K562 (cell line): ENCODE measurements around the gene SLC39A13. TPM values are rescaled to one million over a fixed set of nuclear protein-coding genes. Genes with fewer than 3 reads are reported as not detected.

Experiments
- ATAC-seq: fragments of 200-7000 bp; cut with Tn5 transposase; 3 replicates; pipeline ENCODE4 v1.9.1; 2020; ENCODE audit warnings: moderate library complexity
- BruUV-seq: library from RNA; stranded (reverse); fragments of 400-500 nt; replicated peaks from 2 replicates; lab custom pipeline; 2021; lab: Mats Ljungman, UMichigan
- CTCF ChIA-PET: fragments of 300-600 bp; formaldehyde crosslinking; extraction: SDS; loops from one replicate; lab custom pipeline; 2021; ENCODE audit warnings: low intra/inter-chr PET ratio; lab: Yijun Ruan, JAX
- POLR2A ChIA-PET: fragments of 300-600, 350-650 bp; sonication (Branson Sonifier 250); formaldehyde crosslinking; extraction: SDS; loops from one replicate; lab custom pipeline; 2021; ENCODE audit warnings: antibody characterized with exemption, inconsistent platforms; lab: Yijun Ruan, JAX
- DNase-seq, 4 experiments: peaks; one replicate each; pipeline versions ENCODE4 v3.0.0 to v3.0.0-alpha.2; 2011 to 2018; ENCODE audit warnings: low spot score in 3 of 4, mixed read lengths in 3 of 4; ENCODE audit errors: extremely low read depth in 1 of 4
- FAIRE-seq: peaks from 2 replicates; lab custom pipeline; 2011; peaks lifted over from hg19 to GRCh38; lab: Jason Lieb, UNC
- H2AFZ ChIP-seq: 2 replicates; pipeline ENCODE4 v1.6.0; 2011; ENCODE audit warnings: low read depth, low read length, control low read depth, inconsistent platforms
- H3K27ac ChIP-seq: fragments of 200-600 bp; 3 replicates; pipeline ENCODE4 v1.8.0; 2011; ENCODE audit warnings: low read depth, mild to moderate bottlenecking, control low read depth, inconsistent platforms, low read length, moderate library complexity, mixed read lengths; ENCODE audit errors: extremely low read depth
- H3K27me3 ChIP-seq, 2 experiments: fragments of 300-600 bp in 1 of 2; 2 replicates in 1 of 2; 3 replicates in 1 of 2; pipeline versions ENCODE4 v1.6.0 to v1.8.0; 2011; ENCODE audit warnings: inconsistent platforms in 2 of 2, low read length in 2 of 2, mild to moderate bottlenecking in 1 of 2, mixed read lengths in 1 of 2, moderate library complexity in 1 of 2; ENCODE audit not compliant: control insufficient read depth in 2 of 2, insufficient read depth in 2 of 2
- H3K36me3 ChIP-seq: fragments of 300-600 bp; 3 replicates; pipeline ENCODE4 v1.8.0; 2011; ENCODE audit warnings: mild to moderate bottlenecking, low read length, inconsistent platforms; ENCODE audit not compliant: control insufficient read depth, insufficient read depth
- H3K4me1 ChIP-seq, 2 experiments: fragments of 200-600 bp in 1 of 2; replicated peaks in 1 of 2; 2 replicates in 1 of 2; 3 replicates in 1 of 2; pipeline versions ENCODE4 v1.5.1 to v1.8.0; 2011; ENCODE audit warnings: inconsistent platforms in 2 of 2, low read length in 2 of 2, mild to moderate bottlenecking in 1 of 2, mixed read lengths in 1 of 2, moderate library complexity in 1 of 2; ENCODE audit not compliant: control insufficient read depth in 2 of 2, insufficient read depth in 2 of 2
- H3K4me2 ChIP-seq: 2 replicates; pipeline ENCODE4 v1.6.1; 2011; ENCODE audit warnings: low read length, control low read depth, inconsistent platforms, mixed read lengths; ENCODE audit not compliant: insufficient read depth
- H3K4me3 ChIP-seq: fragments of 200-600 bp; sonication (generic), shearing (Covaris generic); 2 replicates; pipeline ENCODE4 v1.5.1; 2016; ENCODE audit warnings: control low read depth, inconsistent platforms
- H3K79me2 ChIP-seq: fragments of 200-600 bp; 3 replicates; pipeline ENCODE4 v1.8.0; 2011; ENCODE audit warnings: low read length, inconsistent platforms; ENCODE audit not compliant: control insufficient read depth, insufficient read depth
- H3K9ac ChIP-seq, 2 experiments: 2 replicates each; pipeline versions ENCODE4 v1.6.0 to v1.6.1; 2011; ENCODE audit warnings: low read depth in 2 of 2, low read length in 2 of 2, control low read depth in 1 of 2, inconsistent platforms in 1 of 2, mild to moderate bottlenecking in 1 of 2, mixed read lengths in 1 of 2; ENCODE audit not compliant: insufficient read depth in 1 of 2
- H3K9me1 ChIP-seq: one replicate; pipeline ENCODE4 v1.6.0; 2011; ENCODE audit warnings: inconsistent platforms, mild to moderate bottlenecking, low read length, moderate library complexity; ENCODE audit not compliant: control insufficient read depth, insufficient read depth
- H3K9me3 ChIP-seq: replicated peaks from 2 replicates; pipeline ENCODE4 v1.5.1; 2011; ENCODE audit warnings: low read depth, low read length, inconsistent platforms; ENCODE audit not compliant: control insufficient read depth, insufficient read depth
- H4K20me1 ChIP-seq: replicated peaks from 2 replicates; pipeline ENCODE4 v1.6.1; 2011; ENCODE audit warnings: low read length, inconsistent platforms, mixed read lengths; ENCODE audit not compliant: control insufficient read depth, insufficient read depth
- ADNP ChIP-seq: fragments of 200-800 bp; sonication (Bioruptor generic); IDR thresholded peaks from 2 replicates; pipeline ENCODE4 v1.6.1; 2016; ENCODE audit warnings: missing genetic modification characterization, missing compliant biosample characterization
- ASH1L ChIP-seq: fragments of 450-650 bp; IDR thresholded peaks from 2 replicates; pipeline ENCODE4 v1.6.1; 2018; ENCODE audit warnings: borderline replicate concordance, mild to moderate bottlenecking, low read depth; ENCODE audit not compliant: partially characterized antibody
- ELF2 ChIP-seq: fragments of 250-450 bp; sonication (Bioruptor Pico); IDR thresholded peaks from 2 replicates; pipeline ENCODE4 v1.5.0; 2021; ENCODE audit warnings: mild to moderate bottlenecking
- ETV1 ChIP-seq: fragments of 450-650 bp; conservative IDR thresholded peaks from 2 replicates; pipeline ENCODE4 v1.6.1; 2016; ENCODE audit warnings: missing genetic modification characterization, control low read depth, low read depth, missing compliant biosample characterization
- FOXM1 ChIP-seq, 2 experiments: fragments of 450-650 bp in 1 of 2; sonication (generic) in 1 of 2; formaldehyde crosslinking in 1 of 2; IDR thresholded peaks; 2 replicates each; pipeline versions ENCODE4 v1.6.1 to v1.9.0; 2017 to 2022; ENCODE audit warnings: low read depth in 2 of 2, mild to moderate bottlenecking in 2 of 2, missing genetic modification reagents in 1 of 2, moderate library complexity in 1 of 2
- FOXP1 ChIP-seq: sonication (generic); formaldehyde crosslinking; IDR thresholded peaks from 2 replicates; pipeline ENCODE4 v1.8.0; 2022; ENCODE audit warnings: mild to moderate bottlenecking, missing genetic modification reagents
- HDAC1 ChIP-seq, 2 experiments: fragments of 450-650 bp; IDR thresholded peaks; 2 replicates each; pipeline ENCODE4 v1.6.1; 2016 to 2017; ENCODE audit warnings: inconsistent platforms in 1 of 2, mild to moderate bottlenecking in 1 of 2, moderate library complexity in 1 of 2
- HMG20B ChIP-seq: fragments of 250-450 bp; sonication (Bioruptor Pico); IDR thresholded peaks from 2 replicates; pipeline ENCODE4 v1.5.0; 2021; ENCODE audit warnings: mild to moderate bottlenecking
- ILK ChIP-seq: fragments of 450-650 bp; IDR thresholded peaks from 2 replicates; pipeline ENCODE4 v1.6.1; 2016; ENCODE audit warnings: missing genetic modification characterization, low read depth, mild to moderate bottlenecking, missing compliant biosample characterization, moderate library complexity, borderline replicate concordance
- MTA3 ChIP-seq: fragments of 450-650 bp; formaldehyde crosslinking; IDR thresholded peaks from 2 replicates; pipeline ENCODE4 v1.6.1; 2017; ENCODE audit warnings: mild to moderate bottlenecking, borderline replicate concordance
- MXD1 ChIP-seq: fragments of 250-450 bp; sonication (Bioruptor Pico); IDR thresholded peaks from 2 replicates; pipeline ENCODE4 v1.8.0; 2021; ENCODE audit warnings: borderline replicate concordance, mild to moderate bottlenecking, moderate library complexity; ENCODE audit not compliant: poor library complexity, severe bottlenecking
- MYBL2 ChIP-seq, 2 experiments: fragments of 450-650 bp in 1 of 2; sonication (generic) in 1 of 2; formaldehyde crosslinking in 1 of 2; IDR thresholded peaks; 2 replicates each; pipeline versions ENCODE4 v1.6.1 to v1.8.1; 2017 to 2022; ENCODE audit warnings: borderline replicate concordance in 1 of 2, inconsistent platforms in 1 of 2, low read depth in 1 of 2, mild to moderate bottlenecking in 1 of 2, missing genetic modification reagents in 1 of 2, moderate library complexity in 1 of 2
- NEUROD1 ChIP-seq: fragments of 150-350 bp; IDR thresholded peaks from 2 replicates; pipeline ENCODE4 v1.6.1; 2014; ENCODE audit warnings: borderline replicate concordance, low read length, low read depth; ENCODE audit not compliant: partially characterized antibody
- POLR2G ChIP-seq: fragments of 200-400 bp; formaldehyde crosslinking; IDR thresholded peaks from 2 replicates; pipeline ENCODE4 v1.6.1; 2017; ENCODE audit warnings: low read depth, mild to moderate bottlenecking, antibody characterized with exemption, low read length, moderate library complexity
- RB1 ChIP-seq: fragments of 450-650 bp; IDR thresholded peaks from 2 replicates; pipeline ENCODE4 v1.6.1; 2017; ENCODE audit warnings: low read depth, mild to moderate bottlenecking
- SRSF9 ChIP-seq: fragments of 200-400 bp; formaldehyde crosslinking; IDR thresholded peaks from 2 replicates; pipeline ENCODE4 v1.6.1; 2017; ENCODE audit warnings: low read depth, low read length, borderline replicate concordance
- ZNF184 ChIP-seq: sonication (generic); formaldehyde crosslinking; IDR thresholded peaks from 2 replicates; pipeline ENCODE4 v1.5.0; 2020; ENCODE audit warnings: missing genetic modification reagents
- ZNF197 ChIP-seq: fragments of 200-800 bp; sonication (Bioruptor generic); IDR thresholded peaks from 2 replicates; pipeline ENCODE4 v1.6.1; 2016; ENCODE audit warnings: low read depth, missing genetic modification characterization, missing compliant biosample characterization
- ZNF431 ChIP-seq: sonication (generic); formaldehyde crosslinking; IDR thresholded peaks from 2 replicates; pipeline ENCODE4 v1.8.0; 2022; ENCODE audit warnings: mild to moderate bottlenecking, missing genetic modification reagents
- WGBS: fragments of 100-300 bp; shearing (Covaris generic); methylation state at CpG from one replicate; pipeline ENCODE4 v1.1.6; 2016; ENCODE audit warnings: low coverage, mixed read lengths; ENCODE audit not compliant: insufficient coverage; ENCODE audit errors: missing lambda C conversion rate; 5-methylcytosine and 5-hydroxymethylcytosine counted together
- in situ Hi-C: fragments of 300-500 bp; cut with MboI; formaldehyde crosslinking; loops from 4 replicates; pipeline ENCODE4 v1.15.0; 2018; ENCODE audit warnings: inconsistent platforms, mixed read lengths
- intact Hi-C: fragments of 100-400 bp; cut with micrococcal nuclease; formaldehyde crosslinking; loops from 2 replicates; pipeline ENCODE4 v1.14.2; 2022
- polyA plus RNA-seq, 8 experiments: library from polyadenylated mRNA; depleted of rRNA in 4 of 8; stranded (reverse) in 5 of 8; unstranded in 3 of 8; fragments of >200 nt; fragmentation: Nextera tagmentation in 2 of 8; fragmentation: Illumina TruSeq in 1 of 8; extraction: Ambion mirVana in 2 of 8; extraction: Trizol in 1 of 8; gene quantifications; 2 replicates each; pipeline versions ENCODE4 v1.2.1 to v1.2.3, GENCODE V29; 2011 to 2014; ENCODE audit warnings: inconsistent platforms in 1 of 8, missing spikeins in 1 of 8
- total RNA-seq, 7 experiments: library from RNA; depleted of rRNA in 6 of 7; stranded (reverse); fragments of >200 nt in 6 of 7; fragmentation: Illumina TruSeq in 2 of 7; extraction: Trizol in 2 of 7; gene quantifications; 2 replicates each; pipeline versions ENCODE4 v1.2.1 to v1.2.3, GENCODE V29; 2011 to 2021; ENCODE audit warnings: low replicate concordance in 1 of 7
- TF ChIP-seq, protein P1 (sequence below): fragments of 450-650 bp; formaldehyde crosslinking; IDR thresholded peaks from 2 replicates; pipeline ENCODE4 v1.4.0; 2020; ENCODE audit warnings: mild to moderate bottlenecking, moderate library complexity

Gene SLC39A13
- total and polyA plus RNA-seq, 9 of the 15 experiments (the other 6 are each of a cell fraction or from before 2014, with no cell fraction given), result 0.17 to 15.9 (median 3.2) TPM

- H3K36me3 ChIP-seq, result peaks cover 35% of the 10 kb centered on the region
- intact Hi-C loops (no loop called here), in situ Hi-C loops (no loop called here)
- 65% methylated on average over 11 of the region's 13 CpGs for whole genome bisulfite sequencing
- no peaks in the 10 kb centered on the region for H3K27me3 ChIP-seq
- H3K9ac ChIP-seq, result peak overlapping the region in 1 of 2 experiments; percentile 72; a peak in 1 of 4 replicates
- no peak overlapping the region for H3K4me2 ChIP-seq
- FAIRE-seq (peak; percentile 6), DNase-seq (peak in 1 of 4 experiments; percentile 26), ATAC-seq (peak; percentile 25)
- ChIA-PET CTCF (interaction anchor here (0.7 kb wide), 1 partner anchor 61 kb away, joined by 3 read pairs; no protein-coding TSS in a partner anchor), POLR2A (interaction anchor here (0.6 to 2.9 kb wide), 3 partner anchors 10 to 236 kb away, joined by 3 to 23 read pairs (median 3); partner anchors contain the start of gene PSMC3)
- no TSS peak for BruUV-seq
- H4K20me1 ChIP-seq, result peaks cover 9% of the 10 kb centered on the region; the same call in 1 of the 2 replicates
- H3K27ac ChIP-seq, result no peak overlapping the region
- H2AFZ ChIP-seq, result no peak overlapping the region
- H3K9me1 ChIP-seq, result peaks cover 10% of the 10 kb centered on the region
- H3K79me2 ChIP-seq, result no peaks in the 10 kb centered on the region
- no peak overlapping the region for H3K4me3 ChIP-seq
- H3K9me3 ChIP-seq, result no peaks in the 10 kb centered on the region
- H3K4me1 ChIP-seq, result peaks cover 0 to 53% of the 10 kb centered on the region in 2 experiments; a peak in 2 of 5 replicates
- TF ChIP-seq MYBL2 (IDR thresholded peaks at IDR 0.05; ENCODE audit: low read depth) (no peak), MYBL2 (CRISPR knock-in tag; IDR thresholded peaks at IDR 0.05; ENCODE audit: borderline replicate concordance) (no peak), HDAC1 (IDR thresholded peaks at IDR 0.05) (no peak), ETV1 (tag) (no peak), FOXP1 (CRISPR knock-in tag) (0 out of 2 replicates have a peak, but pooled peaks have one; percentile 1), ILK (no peak), MTA3 (no peak), SRSF9 (no peak), ZNF431 (CRISPR knock-in tag) (no peak), MXD1 (CRISPR knock-in tag) (no peak), NEUROD1 (no peak), ADNP (no peak), RB1 (no peak), ELF2 (CRISPR knock-in tag) (no peak), ZNF197 (CRISPR knock-in tag) (no peak), ASH1L (no peak), POLR2G (peak; percentile 81), FOXM1 (IDR thresholded peaks at IDR 0.05; ENCODE audit: low read depth) (no peak), FOXM1 (CRISPR knock-in tag; IDR thresholded peaks at IDR 0.05; ENCODE audit: low read depth) (no peak), ZNF184 (CRISPR knock-in tag) (no peak), HMG20B (CRISPR knock-in tag) (no peak)
- TF ChIP-seq, protein P1, sequence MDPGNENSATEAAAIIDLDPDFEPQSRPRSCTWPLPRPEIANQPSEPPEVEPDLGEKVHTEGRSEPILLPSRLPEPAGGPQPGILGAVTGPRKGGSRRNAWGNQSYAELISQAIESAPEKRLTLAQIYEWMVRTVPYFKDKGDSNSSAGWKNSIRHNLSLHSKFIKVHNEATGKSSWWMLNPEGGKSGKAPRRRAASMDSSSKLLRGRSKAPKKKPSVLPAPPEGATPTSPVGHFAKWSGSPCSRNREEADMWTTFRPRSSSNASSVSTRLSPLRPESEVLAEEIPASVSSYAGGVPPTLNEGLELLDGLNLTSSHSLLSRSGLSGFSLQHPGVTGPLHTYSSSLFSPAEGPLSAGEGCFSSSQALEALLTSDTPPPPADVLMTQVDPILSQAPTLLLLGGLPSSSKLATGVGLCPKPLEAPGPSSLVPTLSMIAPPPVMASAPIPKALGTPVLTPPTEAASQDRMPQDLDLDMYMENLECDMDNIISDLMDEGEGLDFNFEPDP, result no peak
Observed at GRCh38 chr11:47415949-47416472, 7.6 kb downstream of the SLC39A13 start.
